ENCODE results near the gene FANCG.

FANCG gene

GRCh38 chr9:35029241-35029640 is 50.5 kb downstream of the FANCG start:
- TF ChIP-seq NFIC (IDR thresholded peaks at IDR 0.05), result no peak
- TF ChIP-seq TEAD4 (IDR thresholded peaks at IDR 0.05), result no peak
- no peak for TF ChIP-seq TCF12 (IDR thresholded peaks at IDR 0.05; ENCODE audit: low read depth)
- TF ChIP-seq REST (IDR thresholded peaks at IDR 0.05; ENCODE audit: low read depth), result no peak
- TF ChIP-seq EGR1 (IDR thresholded peaks at IDR 0.05), result no peak
- TF ChIP-seq CREB1 (IDR thresholded peaks at IDR 0.05; ENCODE audit: low read depth), result no peak
- TF ChIP-seq RAD21 (IDR thresholded peaks at IDR 0.05; ENCODE audit: low read depth), result no peak
- TF ChIP-seq EP300 (IDR thresholded peaks at IDR 0.05; ENCODE audit: borderline replicate concordance), result no peak
- TF ChIP-seq CEBPB (IDR thresholded peaks at IDR 0.05), result no peak
- no peak for TF ChIP-seq USF1 (IDR thresholded peaks at IDR 0.05)
- no peak for TF ChIP-seq MAX (IDR thresholded peaks at IDR 0.05)

GRCh38 chr9:35028341-35028740 is 51.4 kb downstream of the FANCG start:
- TF ChIP-seq REST (IDR thresholded peaks at IDR 0.05; ENCODE audit: low read depth), result no peak
- TF ChIP-seq EGR1 (IDR thresholded peaks at IDR 0.05), result no peak

- TF ChIP-seq REST (IDR thresholded peaks at IDR 0.05; ENCODE audit: low read depth), result no peak
- no peak for TF ChIP-seq ZBTB7A (IDR thresholded peaks at IDR 0.05; ENCODE audit: low read depth)
- TF ChIP-seq USF1 (IDR thresholded peaks at IDR 0.05), result no peak
- no peak for TF ChIP-seq FOXM1 (IDR thresholded peaks at IDR 0.05; ENCODE audit: borderline replicate concordance, low read depth)
- no peak for TF ChIP-seq RAD21 (IDR thresholded peaks at IDR 0.05; ENCODE audit: low read depth)
- TF ChIP-seq MAX (IDR thresholded peaks at IDR 0.05), result no peak
- no peak for TF ChIP-seq NFIC (IDR thresholded peaks at IDR 0.05)
- no peak for TF ChIP-seq YY1 (IDR thresholded peaks at IDR 0.05; ENCODE audit: low read depth)
- TF ChIP-seq TEAD4 (IDR thresholded peaks at IDR 0.05), result no peak
Observed at GRCh38 chr9:35027860-35028259, 51.9 kb downstream of the FANCG start.

GRCh38 chr9:35027374-35027773 is 52.4 kb downstream of the FANCG start:
- no peak for TF ChIP-seq TCF12 (IDR thresholded peaks at IDR 0.05; ENCODE audit: low read depth)

GRCh38 chr9:35026671-35027070 is 53.1 kb downstream of the FANCG start:
- TF ChIP-seq TCF12 (IDR thresholded peaks at IDR 0.05; ENCODE audit: low read depth) (no peak), TAF1 (IDR thresholded peaks at IDR 0.05; ENCODE audit: low read depth) (no peak), NFIC (IDR thresholded peaks at IDR 0.05) (no peak), USF1 (IDR thresholded peaks at IDR 0.05) (no peak), MAX (IDR thresholded peaks at IDR 0.05) (no peak), RAD21 (IDR thresholded peaks at IDR 0.05; ENCODE audit: low read depth) (no peak), CEBPB (IDR thresholded peaks at IDR 0.05) (no peak), EP300 (IDR thresholded peaks at IDR 0.05; ENCODE audit: borderline replicate concordance) (no peak), TEAD4 (IDR thresholded peaks at IDR 0.05) (no peak), ZBTB7A (IDR thresholded peaks at IDR 0.05; ENCODE audit: low read depth) (no peak), CREB1 (IDR thresholded peaks at IDR 0.05; ENCODE audit: low read depth) (no peak), YY1 (IDR thresholded peaks at IDR 0.05; ENCODE audit: low read depth) (no peak), REST (IDR thresholded peaks at IDR 0.05; ENCODE audit: low read depth) (no peak), EGR1 (IDR thresholded peaks at IDR 0.05) (no peak), FOXM1 (IDR thresholded peaks at IDR 0.05; ENCODE audit: borderline replicate concordance, low read depth) (no peak)
